ENCODE data around the gene LRRN3. TPM values are rescaled to one million over a fixed set of nuclear protein-coding genes. Genes with fewer than 3 reads are reported as not detected.

Gene LRRN3
- total and polyA plus RNA-seq, 12 donors = 10.7 to 109 (median 55.1) TPM

DNA sequence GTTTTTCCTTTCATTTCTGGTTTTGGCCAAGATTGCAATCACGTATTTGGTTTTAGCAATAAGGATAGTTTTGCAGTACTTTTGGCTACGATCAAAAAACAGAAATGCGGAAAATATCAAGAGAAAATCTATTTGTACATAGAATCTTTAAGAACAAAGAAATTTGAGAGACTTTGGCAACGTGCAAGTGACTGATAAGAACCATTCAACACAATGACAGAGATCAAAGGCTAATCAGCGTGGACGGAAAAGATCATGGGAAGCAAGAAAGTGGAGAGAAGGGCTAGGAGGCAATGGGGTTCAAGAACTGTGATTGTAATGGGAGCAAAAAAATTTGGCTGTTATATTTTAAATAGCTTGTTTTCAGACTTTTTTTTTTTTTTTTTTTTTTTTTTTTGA, 16.2 kb upstream of the LRRN3 start:
- Histone ChIP-seq H3K27me3 (no peaks in the 10 kb centered on the region), H3K9me3 (replicated peaks in 1 of 3) (no peaks in the 10 kb centered on the region), H3K4me1 (replicated peaks in 1 of 2) (no peaks in the 10 kb centered on the region), H3K36me3 (replicated peaks in 1 of 2) (no peaks in the 10 kb centered on the region), H3K27ac (no peak overlapping the region), H3K4me3 (peak overlapping the region in 1 of 4 donors; percentile 10)
- intact Hi-C loops (cut with DNase I) = no loop called here
- DNase-seq = no peak
- WGBS, 4 donors = 53 to 74% (median 69%) methylated on average over 6 of the region's 6 CpGs
- TF ChIP-seq, protein P1, sequence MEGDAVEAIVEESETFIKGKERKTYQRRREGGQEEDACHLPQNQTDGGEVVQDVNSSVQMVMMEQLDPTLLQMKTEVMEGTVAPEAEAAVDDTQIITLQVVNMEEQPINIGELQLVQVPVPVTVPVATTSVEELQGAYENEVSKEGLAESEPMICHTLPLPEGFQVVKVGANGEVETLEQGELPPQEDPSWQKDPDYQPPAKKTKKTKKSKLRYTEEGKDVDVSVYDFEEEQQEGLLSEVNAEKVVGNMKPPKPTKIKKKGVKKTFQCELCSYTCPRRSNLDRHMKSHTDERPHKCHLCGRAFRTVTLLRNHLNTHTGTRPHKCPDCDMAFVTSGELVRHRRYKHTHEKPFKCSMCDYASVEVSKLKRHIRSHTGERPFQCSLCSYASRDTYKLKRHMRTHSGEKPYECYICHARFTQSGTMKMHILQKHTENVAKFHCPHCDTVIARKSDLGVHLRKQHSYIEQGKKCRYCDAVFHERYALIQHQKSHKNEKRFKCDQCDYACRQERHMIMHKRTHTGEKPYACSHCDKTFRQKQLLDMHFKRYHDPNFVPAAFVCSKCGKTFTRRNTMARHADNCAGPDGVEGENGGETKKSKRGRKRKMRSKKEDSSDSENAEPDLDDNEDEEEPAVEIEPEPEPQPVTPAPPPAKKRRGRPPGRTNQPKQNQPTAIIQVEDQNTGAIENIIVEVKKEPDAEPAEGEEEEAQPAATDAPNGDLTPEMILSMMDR (IDR thresholded peaks at IDR 0.05) = no peak
- no peak for TF ChIP-seq POLR2A (IDR thresholded peaks at IDR 0.05)

DNA sequence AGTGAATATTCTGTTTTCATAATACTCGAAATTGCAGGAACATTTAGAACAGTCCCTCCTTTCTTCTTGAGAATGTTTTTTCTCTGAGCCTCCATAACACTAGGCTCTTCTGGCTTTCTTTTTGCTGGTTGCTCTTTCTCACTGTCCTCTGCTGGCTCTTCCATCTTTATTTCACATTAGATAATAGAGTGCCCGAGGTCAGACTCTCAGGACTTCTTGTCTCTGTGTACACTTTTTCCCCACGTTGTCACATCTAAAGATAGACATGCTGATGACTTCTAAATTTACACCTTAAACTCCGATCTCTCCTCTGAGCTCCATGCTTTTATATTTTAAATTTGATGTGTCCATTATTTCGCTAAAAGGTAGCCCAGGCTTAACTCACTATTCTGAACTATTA, 15.4 kb upstream of the LRRN3 start:
- no peak for TF ChIP-seq POLR2A (IDR thresholded peaks at IDR 0.05)
- TF ChIP-seq, protein P1 (IDR thresholded peaks at IDR 0.05) = no peak
- no peaks in the 10 kb centered on the region for H3K36me3 ChIP-seq (replicated peaks in 1 of 2)
- WGBS, 4 donors = 81 to 93% (median 91%) methylated on average over 5 of the region's 5 CpGs
- no peak overlapping the region for H3K27ac ChIP-seq
- H3K4me3 ChIP-seq = no peak overlapping the region
- no peaks in the 10 kb centered on the region for H3K27me3 ChIP-seq
- intact Hi-C loops (cut with DNase I) = no loop called here
- no peaks in the 10 kb centered on the region for H3K4me1 ChIP-seq (replicated peaks in 1 of 2)
- H3K9me3 ChIP-seq (replicated peaks in 1 of 3) = no peaks in the 10 kb centered on the region
- DNase-seq = no peak

DNA sequence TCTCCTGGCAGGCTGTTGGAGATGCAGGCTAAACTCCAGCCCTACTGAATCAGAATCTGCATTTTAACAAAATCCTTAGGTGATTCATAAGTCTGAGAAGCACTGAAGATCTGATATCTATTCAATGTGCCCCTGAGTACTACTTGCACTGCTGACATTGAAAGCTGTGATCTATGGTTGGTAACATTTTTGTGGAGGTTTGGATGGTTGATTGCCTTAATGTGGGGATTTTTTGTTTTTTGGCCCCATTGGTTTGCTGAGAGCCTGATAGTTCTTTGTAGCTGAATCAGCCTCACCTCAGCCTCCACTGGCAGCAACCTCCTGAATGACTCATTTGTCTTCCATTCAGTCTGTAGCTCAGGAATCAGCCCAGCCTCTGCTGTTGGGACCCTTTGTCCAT, 14.7 kb upstream of the LRRN3 start:
- no peak overlapping the region for H3K4me3 ChIP-seq
- no peaks in the 10 kb centered on the region for H3K9me3 ChIP-seq (replicated peaks in 1 of 3)
- TF ChIP-seq POLR2A (IDR thresholded peaks at IDR 0.05) = no peak
- TF ChIP-seq, protein P1 (IDR thresholded peaks at IDR 0.05) = no peak
- H3K27me3 ChIP-seq = no peaks in the 10 kb centered on the region
- DNase-seq = no peak
- intact Hi-C loops (cut with DNase I) = no loop called here
- no peak overlapping the region for H3K27ac ChIP-seq
- H3K36me3 ChIP-seq (replicated peaks in 1 of 2) = no peaks in the 10 kb centered on the region
- no peaks in the 10 kb centered on the region for H3K4me1 ChIP-seq (replicated peaks in 1 of 2)

DNA sequence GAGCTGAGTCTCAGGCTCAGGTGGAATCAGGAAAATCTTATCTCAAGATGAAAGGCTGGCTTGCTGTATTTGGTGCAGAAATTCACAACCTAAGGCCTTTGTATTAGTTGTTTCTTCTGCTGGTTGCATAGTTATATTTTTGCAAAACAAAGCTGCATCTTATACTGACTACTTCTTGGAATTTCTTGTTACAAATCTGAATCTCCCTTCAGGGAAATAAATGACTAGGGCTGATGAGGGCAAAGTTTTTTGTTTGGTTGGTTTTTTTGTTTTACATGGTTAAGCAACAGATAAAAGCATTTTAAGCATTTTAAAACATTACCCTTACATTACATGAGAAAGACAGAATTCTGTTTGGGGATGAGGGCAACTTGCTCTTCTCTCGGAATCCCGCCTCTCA, 13.9 kb upstream of the LRRN3 start:
- intact Hi-C loops (cut with DNase I) = no loop called here
- no peaks in the 10 kb centered on the region for H3K9me3 ChIP-seq (replicated peaks in 1 of 3)
- DNase-seq = no peak
- 93 to 100% (median 97%) methylated on average over 2 of the region's 2 CpGs for WGBS, 4 donors
- no peaks in the 10 kb centered on the region for H3K36me3 ChIP-seq (replicated peaks in 1 of 2)
- H3K4me1 ChIP-seq (replicated peaks in 1 of 2) = no peaks in the 10 kb centered on the region
- H3K4me3 ChIP-seq = no peak overlapping the region
- no peak overlapping the region for H3K27ac ChIP-seq
- TF ChIP-seq, protein P1 (IDR thresholded peaks at IDR 0.05) = no peak
- no peak for TF ChIP-seq POLR2A (IDR thresholded peaks at IDR 0.05)
- no peaks in the 10 kb centered on the region for H3K27me3 ChIP-seq
